GM20000 (cell line): ENCODE data around the gene LEFTY1.

Source experiments
- DNase-seq: peaks from one replicate; pipeline ENCODE4 v3.0.0; 2012; ENCODE audit warnings: low spot score
- CTCF ChIP-seq: IDR thresholded peaks from 2 replicates; pipeline ENCODE4 v1.5.1; 2012; ENCODE audit warnings: mild to moderate bottlenecking, control low read depth; ENCODE audit errors: extremely low read depth, missing control alignments

The LEFTY1 gene

DNA sequence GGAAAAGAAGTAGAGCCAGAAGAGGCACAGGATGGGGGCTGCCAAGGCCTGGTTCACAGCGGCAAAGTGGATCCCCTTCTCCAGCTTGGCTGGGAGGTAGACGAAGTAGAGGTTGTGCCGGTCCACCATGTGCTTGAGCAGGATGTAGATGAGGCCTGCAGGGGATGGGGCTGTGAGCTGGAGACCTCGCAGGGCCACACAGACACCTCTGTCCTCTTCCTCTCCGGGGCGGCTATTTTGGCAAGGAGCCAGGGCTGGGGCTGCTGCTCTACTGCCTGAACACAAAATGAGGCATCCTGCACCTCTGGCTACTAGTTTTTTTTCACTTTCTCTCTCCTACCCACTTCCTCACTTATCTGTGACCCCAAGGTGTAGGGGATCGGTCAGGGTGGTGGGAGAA lies 39.0 kb downstream of the LEFTY1 start:
- no peak for DNase-seq

GRCh38 chr1:225848030-225848955 lies 40.7 kb downstream of the LEFTY1 start:
- DNase-seq, result peak; percentile 67
- TF ChIP-seq CTCF, result no peak

More for the DNA sequence above, 39.0 kb downstream of the LEFTY1 start:
- no peak for TF ChIP-seq CTCF

- TF ChIP-seq CTCF, result no peak
- DNase-seq, result no peak
Observed at GRCh38 chr1:225847610-225848009, 41.3 kb downstream of the LEFTY1 start.

DNA sequence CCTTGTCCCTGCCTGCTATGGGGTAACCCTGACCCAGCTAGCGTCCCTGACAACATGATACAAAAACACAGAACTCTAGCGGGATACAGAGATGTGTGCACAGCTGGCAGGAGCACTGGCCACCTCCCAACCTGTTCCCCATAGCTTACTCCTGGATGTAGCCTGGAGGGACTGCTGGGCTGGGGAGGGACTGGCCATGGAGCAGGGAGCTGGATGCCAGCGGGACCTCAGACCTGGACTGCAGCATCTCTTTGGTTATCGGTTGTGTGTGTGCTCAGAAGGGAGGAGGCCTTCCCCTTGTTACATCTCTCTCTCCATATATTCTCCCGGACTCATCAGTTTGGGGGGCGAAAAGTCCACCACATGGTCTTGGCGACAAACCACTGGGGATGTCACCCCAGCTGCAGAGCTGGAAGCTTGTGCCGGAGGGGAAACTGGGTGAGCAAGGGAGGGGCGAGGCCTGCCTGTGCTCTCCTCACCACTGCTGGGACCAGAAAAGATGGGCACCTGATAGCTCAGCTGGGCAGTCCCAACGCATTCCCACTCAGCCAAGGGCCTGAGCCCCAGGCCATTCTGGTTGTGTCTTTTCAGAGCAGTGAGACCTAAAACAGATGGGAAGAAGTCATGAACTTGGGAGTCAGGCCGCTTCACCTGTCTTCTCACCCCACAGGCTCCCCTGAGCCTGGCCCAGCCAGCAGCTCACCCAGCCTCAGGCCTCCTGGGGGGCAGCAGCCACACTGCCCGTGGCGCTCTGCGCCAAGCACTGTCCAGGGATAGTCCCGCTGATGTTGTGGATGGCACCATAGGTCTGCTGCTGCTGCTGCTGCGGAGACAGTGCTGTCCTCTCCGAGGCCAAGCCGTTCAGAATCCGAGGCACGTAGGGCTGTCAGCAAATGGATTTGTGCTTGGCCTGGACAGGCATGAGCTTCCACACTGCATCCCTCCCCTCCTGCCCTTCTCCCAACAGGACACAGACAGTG lies 42.3 kb downstream of the LEFTY1 start:
- DNase-seq, result no peak

GRCh38 chr1:225845571-225846259 lies 43.2 kb downstream of the LEFTY1 start:
- DNase-seq, result no peak
- peak; percentile 46 for TF ChIP-seq CTCF

More for the DNA sequence above, 42.3 kb downstream of the LEFTY1 start:
- no peak for TF ChIP-seq CTCF

DNA sequence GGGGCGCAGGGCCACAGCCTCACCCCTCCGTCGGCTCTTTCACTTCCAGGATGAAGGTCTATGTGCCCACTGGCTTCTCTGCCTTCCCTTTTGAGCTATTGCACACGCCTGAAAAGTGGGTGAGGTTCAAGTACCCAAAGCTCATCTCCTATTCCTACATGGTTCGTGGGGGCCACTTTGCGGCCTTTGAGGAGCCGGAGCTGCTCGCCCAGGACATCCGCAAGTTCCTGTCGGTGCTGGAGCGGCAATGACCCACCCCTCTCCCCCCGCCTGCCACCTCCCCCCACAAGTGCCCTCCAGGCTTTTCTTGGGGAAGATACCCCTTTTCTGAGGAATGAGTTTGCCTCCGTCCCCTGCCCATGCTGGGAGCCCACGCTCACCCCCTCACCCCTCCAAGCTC lies 43.8 kb downstream of the LEFTY1 start:
- TF ChIP-seq CTCF, result no peak
- no peak for DNase-seq
